Activated naive CD4-positive, alpha-beta T cell treated with anti-CD3 and anti-CD28 coated beads, Interleukin-2, amount 10 ng/mL, durations not matched to agents 7 days and 5 days (primary cell): ENCODE results near the gene NACAD.

Source experiments
- CTCF ChIA-PET: fragments of 350-600 bp; sonication (Branson Sonifier 250); formaldehyde crosslinking; loops from one replicate; lab custom pipeline; 2021; ENCODE audit warnings: antibody characterized with exemption; lab: Charles Lee
- DNase-seq: peaks from one replicate; pipeline ENCODE4 v3.0.0-alpha.2; 2020
- H3K27ac Mint-ChIP-seq: one replicate; pipeline ENCODE4 v1.8.0; 2021; ENCODE audit warnings: mild to moderate bottlenecking, moderate library complexity, mixed read lengths
- H3K27me3 Mint-ChIP-seq: one replicate; pipeline ENCODE4 v1.8.0; 2021; ENCODE audit warnings: mild to moderate bottlenecking, mixed read lengths
- H3K36me3 Mint-ChIP-seq: one replicate; pipeline ENCODE4 v1.8.0; 2021; ENCODE audit warnings: mixed read lengths
- H3K4me1 Mint-ChIP-seq: one replicate; pipeline ENCODE4 v1.8.0; 2021; ENCODE audit warnings: mixed read lengths
- H3K4me3 Mint-ChIP-seq: one replicate; pipeline ENCODE4 v1.8.0; 2021; ENCODE audit warnings: mild to moderate bottlenecking, moderate library complexity, mixed read lengths
- H3K9me3 Mint-ChIP-seq: one replicate; pipeline ENCODE4 v1.8.0; 2021; ENCODE audit warnings: mixed read lengths

The NACAD gene

DNA sequence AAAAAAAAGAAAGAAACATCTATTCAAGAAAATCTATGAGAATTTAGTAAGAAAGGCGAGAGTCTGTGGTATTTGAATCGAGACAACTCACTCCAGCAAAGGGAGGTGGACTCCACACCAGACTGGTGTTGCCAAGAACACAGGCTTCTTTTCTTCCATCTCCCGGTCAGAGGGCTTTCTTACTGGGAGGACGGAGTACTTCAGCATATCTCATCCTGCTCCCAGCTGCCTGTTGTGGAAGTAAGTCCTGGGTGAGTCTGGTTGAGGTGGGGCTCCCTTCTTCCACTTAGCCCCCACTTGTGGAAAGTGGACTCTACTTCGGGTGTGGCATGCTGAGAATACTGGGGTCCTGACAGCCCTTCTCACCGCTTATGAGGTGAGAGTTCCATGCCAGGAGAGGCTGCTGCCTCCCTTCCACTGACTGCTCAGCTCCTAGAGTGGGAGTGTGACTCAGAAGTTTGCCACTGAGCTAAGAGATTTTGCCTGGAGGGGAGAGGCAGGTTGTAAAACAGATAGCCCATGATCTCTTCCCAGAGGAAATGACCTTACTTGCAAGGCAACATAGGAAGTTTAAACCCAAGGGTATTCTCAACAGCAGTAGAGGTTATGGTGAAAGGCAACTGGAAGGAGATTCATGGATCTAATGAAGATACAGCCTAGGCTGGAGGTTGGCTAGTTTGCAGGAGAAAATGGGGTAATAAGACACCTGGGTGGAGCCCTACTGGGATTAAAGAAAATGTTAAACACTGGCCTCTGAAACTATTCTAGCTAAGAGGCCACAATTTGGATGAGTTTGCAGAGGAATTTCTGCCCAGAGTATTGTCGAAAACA is 3.5 kb upstream of the NACAD start:
- CTCF ChIA-PET = interaction anchor here (0.6 kb wide), 1 partner anchor 235 kb away, joined by 4 read pairs; no protein-coding TSS in a partner anchor
- no peak for DNase-seq

DNA sequence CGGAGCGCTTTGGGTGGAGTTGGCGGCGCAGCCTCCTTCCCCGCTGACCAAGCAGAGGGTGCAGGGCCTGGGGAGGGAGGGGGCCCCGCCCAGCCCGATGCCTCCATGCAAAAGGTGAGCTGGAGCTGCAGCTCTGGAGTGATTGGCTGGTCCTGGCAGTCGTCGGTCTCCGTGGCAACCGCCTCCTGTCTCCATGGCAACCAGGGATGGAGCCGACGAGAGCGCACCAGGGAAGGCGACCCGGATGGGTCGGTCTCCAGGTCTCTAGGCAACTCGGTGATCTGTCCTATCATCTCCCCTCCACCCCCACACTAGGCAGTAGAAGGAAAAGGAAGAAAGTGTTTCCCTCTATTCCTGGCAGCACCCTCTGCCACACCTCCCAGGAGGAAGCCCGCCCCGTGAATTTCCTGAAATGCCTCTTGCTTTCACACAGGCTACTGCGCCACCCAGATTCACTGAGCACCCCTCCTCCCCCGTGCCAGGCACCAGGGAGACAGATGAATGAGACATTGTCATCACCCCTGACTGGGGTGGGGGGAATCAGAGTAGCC is 647 bp upstream of the NACAD start:
- Mint-ChIP-seq H3K9me3 (peaks cover 3% of the 10 kb centered on the region), H3K27me3 (peaks cover 84% of the 10 kb centered on the region), H3K27ac (no peak overlapping the region), H3K36me3 (peaks cover 2% of the 10 kb centered on the region), H3K4me3 (peak overlapping the region; percentile 54), H3K4me1 (peaks cover 9% of the 10 kb centered on the region)
- CTCF ChIA-PET = no interaction called here
- peak; percentile 77 for DNase-seq

More for the DNA sequence above, 3.5 kb upstream of the NACAD start:
- H3K4me3 Mint-ChIP-seq = no peak overlapping the region
- peaks cover 2% of the 10 kb centered on the region for H3K36me3 Mint-ChIP-seq
- peaks cover 59% of the 10 kb centered on the region for H3K27me3 Mint-ChIP-seq
- H3K9me3 Mint-ChIP-seq = peaks cover 3% of the 10 kb centered on the region
- H3K27ac Mint-ChIP-seq = no peak overlapping the region
- peaks cover 9% of the 10 kb centered on the region for H3K4me1 Mint-ChIP-seq

DNA sequence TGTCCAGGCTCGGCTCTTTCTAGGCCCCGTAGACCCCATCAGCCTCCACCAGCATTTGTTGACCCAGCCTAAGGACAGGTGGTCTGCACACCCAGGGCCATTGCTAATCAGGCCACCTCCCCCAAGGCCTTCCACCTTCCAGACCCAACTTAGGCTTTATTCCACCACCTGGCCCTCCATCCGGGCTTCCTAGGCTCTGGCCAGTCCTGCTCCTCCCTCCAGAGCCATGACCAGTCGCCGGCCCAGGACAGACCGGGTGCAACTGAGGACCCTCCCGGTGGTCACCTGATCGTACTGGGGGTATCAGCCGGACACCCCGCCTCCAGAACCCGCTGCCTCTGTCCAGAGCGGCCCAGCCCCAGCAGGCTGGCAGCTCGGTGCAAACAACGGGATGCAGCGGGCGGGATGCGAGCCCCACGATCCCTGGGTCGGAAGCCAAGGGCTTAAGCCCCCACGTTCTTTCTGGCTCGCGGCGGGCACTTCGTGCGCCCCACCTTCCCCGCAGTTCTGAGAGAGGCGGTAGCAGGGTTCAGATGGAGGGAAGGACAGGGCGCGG is 545 bp downstream of the NACAD start:
- no peak for DNase-seq
- CTCF ChIA-PET = no interaction called here
- Mint-ChIP-seq H3K4me3 (no peak overlapping the region), H3K36me3 (no peaks in the 10 kb centered on the region), H3K27me3 (peaks cover 77% of the 10 kb centered on the region), H3K9me3 (no peaks in the 10 kb centered on the region), H3K4me1 (peaks cover 9% of the 10 kb centered on the region), H3K27ac (no peak overlapping the region)

DNA sequence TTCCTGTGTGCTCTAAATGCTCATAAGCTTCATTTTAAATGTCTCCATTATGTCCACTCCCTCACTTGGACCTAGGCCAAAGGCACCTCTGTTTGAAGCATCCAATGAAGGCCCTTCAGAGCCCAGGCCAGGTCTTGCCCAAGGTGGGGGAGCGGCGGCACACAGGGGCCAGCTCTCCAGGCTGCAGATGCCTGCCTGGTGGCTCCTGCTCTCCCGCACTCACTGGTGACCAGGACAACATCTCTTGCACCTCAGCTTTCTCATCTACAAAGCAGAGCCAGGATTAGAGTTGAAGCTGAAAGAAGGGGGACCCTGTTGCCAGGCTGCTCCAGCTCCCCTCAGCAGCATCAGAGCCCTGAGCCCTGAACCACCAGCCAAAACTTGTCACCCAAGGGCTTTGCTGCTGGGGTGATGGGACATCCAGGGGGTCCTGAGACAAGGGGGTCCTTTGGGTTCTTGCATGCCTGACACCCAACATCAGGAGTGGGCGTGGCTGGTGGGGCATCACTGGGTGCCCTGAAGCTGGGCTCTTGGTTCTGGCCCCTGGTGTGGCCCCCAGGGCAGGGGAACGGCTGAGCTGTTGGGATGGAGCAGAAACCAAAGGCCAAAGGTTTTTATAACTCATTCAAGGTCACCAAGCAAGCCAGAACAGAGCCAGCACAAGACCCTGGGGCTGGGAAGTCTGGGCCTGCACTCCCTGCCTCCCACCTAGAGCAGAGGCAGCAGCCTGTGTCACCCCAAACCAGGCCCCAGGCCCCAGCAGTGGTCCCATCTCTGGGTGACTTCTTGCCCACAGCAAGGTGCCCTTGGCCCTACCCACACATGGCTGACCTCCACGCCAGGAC is 1.2 kb downstream of the NACAD start:
- CTCF ChIA-PET = interaction anchor here (1.4 kb wide), 1 partner anchor 48 kb away, joined by 4 read pairs; no protein-coding TSS in a partner anchor
- Mint-ChIP-seq H3K27ac (no peak overlapping the region), H3K27me3 (peaks cover 72% of the 10 kb centered on the region)

DNA sequence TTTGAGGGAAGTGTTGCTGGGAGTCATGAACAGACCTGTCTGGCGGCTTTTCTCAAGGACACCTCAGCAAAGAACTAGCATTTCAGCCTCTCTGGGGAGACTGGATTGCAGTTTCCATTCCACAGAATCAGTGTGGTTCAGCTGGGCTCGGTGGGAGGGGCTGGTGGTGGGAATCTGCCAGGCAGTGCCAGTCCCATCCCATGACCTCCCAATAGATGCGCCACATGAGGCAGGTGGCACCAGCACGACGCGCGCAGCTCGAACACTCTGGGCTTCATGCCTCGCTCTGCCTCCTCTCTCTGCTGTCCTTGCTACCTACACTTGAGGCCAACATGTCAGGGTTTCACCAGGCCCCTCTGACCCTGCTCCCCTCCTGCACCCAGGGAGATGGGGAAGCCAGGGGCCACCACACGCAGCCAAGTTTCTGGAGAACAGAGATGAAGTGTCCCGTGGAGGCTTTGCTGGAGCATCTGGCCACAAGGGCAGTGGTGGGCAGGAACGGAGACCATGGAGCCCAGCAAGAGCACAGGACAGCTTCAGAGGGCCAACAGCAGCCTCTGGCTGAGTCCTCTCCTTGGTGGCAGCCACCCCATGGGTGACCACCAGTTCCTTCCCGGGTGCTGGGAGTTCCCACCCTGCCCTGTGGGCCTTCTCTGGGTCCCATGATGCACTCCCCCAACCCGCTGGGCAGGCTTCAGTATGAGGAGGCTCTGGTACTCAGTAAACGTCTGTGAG is 2.3 kb downstream of the NACAD start:
- Mint-ChIP-seq H3K9me3 (no peaks in the 10 kb centered on the region), H3K4me1 (peaks cover 9% of the 10 kb centered on the region), H3K27me3 (peaks cover 61% of the 10 kb centered on the region), H3K4me3 (no peak overlapping the region), H3K36me3 (no peaks in the 10 kb centered on the region), H3K27ac (no peak overlapping the region)
- CTCF ChIA-PET = interaction anchor here (1.4 kb wide), 1 partner anchor 50 kb away, joined by 4 read pairs; no protein-coding TSS in a partner anchor
- DNase-seq = no peak

More for the DNA sequence above, 1.2 kb downstream of the NACAD start:
- Mint-ChIP-seq H3K36me3 (no peaks in the 10 kb centered on the region), H3K9me3 (no peaks in the 10 kb centered on the region), H3K4me1 (peaks cover 9% of the 10 kb centered on the region), H3K4me3 (no peak overlapping the region)
- no peak for DNase-seq

DNA sequence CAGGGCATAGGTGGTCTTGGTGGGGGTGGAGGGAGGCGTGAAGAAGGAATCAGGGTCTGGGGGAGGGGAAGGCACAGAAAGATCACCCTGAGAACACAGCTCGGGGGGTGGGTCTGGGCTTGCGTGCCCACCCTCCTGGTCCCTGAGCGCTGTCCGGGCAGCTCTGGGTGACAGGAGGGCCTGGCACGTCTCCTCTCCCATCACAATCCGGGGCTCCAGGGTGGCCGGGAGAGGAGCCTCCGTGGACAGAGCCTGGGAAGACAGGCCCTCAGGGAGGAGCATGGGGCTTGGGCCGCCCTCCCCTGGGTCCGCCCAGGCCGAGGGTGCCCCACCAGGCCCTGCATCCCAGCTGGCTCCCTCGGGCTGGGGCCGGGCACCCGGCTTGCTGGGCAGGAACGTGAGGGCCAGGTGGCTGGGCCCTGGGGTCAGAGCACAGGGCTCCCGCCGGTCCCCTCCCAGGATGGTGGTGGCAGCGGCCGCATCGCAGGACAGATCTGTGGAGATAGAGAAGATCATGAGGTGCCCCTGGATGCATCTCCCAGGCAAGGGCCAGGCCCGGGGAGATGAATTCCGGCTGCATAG is 3.1 kb downstream of the NACAD start:
- Mint-ChIP-seq H3K4me3 (no peak overlapping the region), H3K36me3 (no peaks in the 10 kb centered on the region), H3K9me3 (no peaks in the 10 kb centered on the region), H3K27me3 (peaks cover 62% of the 10 kb centered on the region), H3K27ac (no peak overlapping the region), H3K4me1 (peaks cover 9% of the 10 kb centered on the region)
- CTCF ChIA-PET = interaction anchor here (0.7 to 1.0 kb wide), 2 partner anchors 50 to 564 kb away, joined by 3 read pairs; no protein-coding TSS in a partner anchor
- no peak for DNase-seq

DNA sequence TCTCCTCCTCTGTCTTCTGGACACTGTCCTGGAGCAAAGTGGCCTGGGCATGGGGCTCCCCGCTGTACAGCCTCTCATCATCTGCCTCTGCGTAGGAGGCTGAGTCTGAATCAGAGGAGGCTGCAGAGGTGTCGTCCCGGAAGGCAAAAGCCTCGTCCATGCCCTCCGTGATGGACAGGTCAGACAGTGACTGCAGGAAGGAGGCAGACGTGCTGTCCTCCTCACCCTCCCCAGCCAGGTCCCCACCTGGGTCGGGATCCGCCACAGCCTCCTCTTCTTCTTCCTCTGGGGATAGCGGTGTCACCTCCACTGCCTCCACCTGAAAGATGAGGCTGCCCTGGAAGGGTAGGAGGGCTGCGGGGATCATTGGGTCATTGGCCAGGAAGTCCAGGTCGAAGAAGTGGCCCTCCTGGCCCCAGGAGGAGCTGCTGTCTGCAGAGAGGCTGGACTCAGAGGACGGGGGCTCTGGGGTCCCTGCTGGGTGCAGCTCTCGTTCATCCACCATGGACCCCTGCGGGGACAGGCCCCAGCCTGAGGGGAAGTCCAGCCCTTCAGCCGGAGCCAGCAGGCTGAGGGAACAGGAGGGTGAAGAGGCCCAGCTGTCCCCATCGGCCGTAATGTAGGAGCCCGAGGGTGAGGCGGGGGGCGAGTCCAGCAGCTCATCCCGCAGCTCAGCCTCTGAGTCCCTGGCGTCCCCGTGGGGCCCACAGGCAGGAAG is 3.7 kb downstream of the NACAD start:
- Mint-ChIP-seq H3K4me3 (no peak overlapping the region), H3K27ac (no peak overlapping the region), H3K9me3 (no peaks in the 10 kb centered on the region), H3K36me3 (no peaks in the 10 kb centered on the region), H3K4me1 (peaks cover 9% of the 10 kb centered on the region), H3K27me3 (peaks cover 57% of the 10 kb centered on the region)
- CTCF ChIA-PET = interaction anchor here (0.7 to 1.0 kb wide), 2 partner anchors 51 to 564 kb away, joined by 3 read pairs; no protein-coding TSS in a partner anchor
- no peak for DNase-seq

DNA sequence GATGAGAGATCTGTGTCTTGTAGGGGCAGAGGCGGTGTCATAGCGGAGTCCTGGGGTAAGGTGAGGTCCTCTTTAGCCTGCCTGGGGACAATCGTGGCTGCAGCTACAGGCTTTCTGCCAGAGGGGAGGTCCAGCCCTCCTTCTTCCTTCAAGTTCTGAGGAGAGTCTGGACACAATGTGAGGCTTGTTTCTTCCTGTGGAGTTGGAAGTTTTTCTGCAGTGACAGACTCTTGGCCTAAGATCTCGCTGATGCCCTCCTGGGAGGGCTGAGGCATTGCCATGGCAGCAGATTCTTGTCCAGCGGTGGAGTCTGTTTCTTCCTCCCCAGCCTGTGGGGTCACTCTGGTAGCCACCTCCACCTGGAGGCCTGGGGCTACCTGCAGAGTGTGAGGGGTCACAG is 4.4 kb downstream of the NACAD start:
- H3K4me1 Mint-ChIP-seq = peaks cover 3% of the 10 kb centered on the region
- H3K27me3 Mint-ChIP-seq = peaks cover 50% of the 10 kb centered on the region
- no peak overlapping the region for H3K4me3 Mint-ChIP-seq
- no peaks in the 10 kb centered on the region for H3K36me3 Mint-ChIP-seq
- no peak overlapping the region for H3K27ac Mint-ChIP-seq
- DNase-seq = no peak
- H3K9me3 Mint-ChIP-seq = no peaks in the 10 kb centered on the region
- CTCF ChIA-PET = no interaction called here

DNA sequence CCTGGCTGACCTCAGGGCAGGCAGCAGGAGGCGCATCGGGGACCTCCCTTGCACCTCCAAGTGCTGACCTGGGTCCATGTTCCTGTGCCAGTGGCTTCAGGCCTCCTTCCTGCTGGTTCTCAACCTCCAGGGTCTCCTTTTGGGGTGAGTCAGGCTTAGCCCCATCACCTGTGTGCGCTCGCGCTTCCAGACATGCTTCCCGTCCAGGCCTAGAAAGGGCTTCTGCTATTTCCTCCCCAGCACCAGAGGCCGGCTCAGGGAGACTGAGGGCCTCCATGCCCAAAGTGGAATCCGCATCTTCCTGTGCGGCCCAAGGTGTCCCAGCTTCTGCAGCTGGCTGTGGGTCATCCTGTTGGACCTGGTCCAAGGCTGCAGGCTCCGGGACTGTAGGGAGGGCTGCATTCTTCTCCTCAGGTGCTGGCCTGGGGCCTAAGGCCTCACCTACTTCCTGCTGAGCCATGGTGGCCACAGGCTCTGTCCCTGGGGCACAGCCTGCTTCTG is 5.9 kb downstream of the NACAD start:
- Mint-ChIP-seq H3K4me1 (no peaks in the 10 kb centered on the region), H3K4me3 (no peak overlapping the region), H3K36me3 (no peaks in the 10 kb centered on the region), H3K9me3 (no peaks in the 10 kb centered on the region), H3K27ac (no peak overlapping the region), H3K27me3 (peaks cover 38% of the 10 kb centered on the region)
- CTCF ChIA-PET = no interaction called here
- DNase-seq = no peak

DNA sequence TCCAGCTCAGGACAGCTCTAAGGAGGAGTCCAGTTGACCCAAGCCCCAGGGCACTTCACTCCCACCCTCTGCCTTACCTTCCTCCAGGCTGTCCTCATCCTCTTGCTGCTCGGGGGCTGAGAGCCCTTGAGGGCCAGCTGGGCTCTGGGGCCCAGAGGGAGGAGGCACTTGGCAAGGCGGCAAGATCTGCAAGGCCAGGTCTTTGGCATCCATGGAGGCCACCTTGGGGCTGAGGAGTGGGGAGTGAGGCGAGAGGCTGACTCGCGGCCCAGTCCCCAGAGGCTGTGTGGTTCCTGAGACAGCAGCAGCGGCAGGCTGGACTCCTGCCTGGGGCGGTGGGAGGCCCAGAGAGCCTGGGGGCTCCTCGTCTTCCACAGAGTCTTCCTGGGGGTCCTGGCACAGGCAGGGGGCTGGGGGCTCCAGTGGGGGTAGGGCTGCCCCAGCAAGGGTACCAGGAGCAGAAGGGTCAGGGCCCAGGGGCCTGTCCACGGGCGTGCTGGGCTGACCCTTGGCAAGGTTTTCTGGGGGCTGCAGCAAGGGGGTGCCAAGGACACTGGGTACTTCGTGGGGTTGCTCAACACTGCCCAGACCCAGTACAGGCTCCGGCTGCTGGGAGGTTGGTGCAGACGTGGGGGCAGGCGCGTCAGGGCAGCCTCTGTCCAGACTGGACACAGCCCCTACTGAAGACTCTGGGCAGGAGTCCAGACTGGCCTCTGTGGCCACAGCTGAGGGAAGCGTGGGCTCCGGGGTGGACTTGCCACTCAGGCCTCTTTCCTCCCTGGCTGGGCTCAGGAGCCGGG is 6.5 kb downstream of the NACAD start:
- no peaks in the 10 kb centered on the region for H3K36me3 Mint-ChIP-seq
- no peak for DNase-seq
- no peak overlapping the region for H3K27ac Mint-ChIP-seq
- no peaks in the 10 kb centered on the region for H3K9me3 Mint-ChIP-seq
- H3K4me3 Mint-ChIP-seq = no peak overlapping the region
- CTCF ChIA-PET = interaction anchor here (2.5 kb wide), 1 partner anchor 54 kb away, joined by 21 read pairs; no protein-coding TSS in a partner anchor
- H3K27me3 Mint-ChIP-seq = peaks cover 31% of the 10 kb centered on the region
- H3K4me1 Mint-ChIP-seq = no peaks in the 10 kb centered on the region

DNA sequence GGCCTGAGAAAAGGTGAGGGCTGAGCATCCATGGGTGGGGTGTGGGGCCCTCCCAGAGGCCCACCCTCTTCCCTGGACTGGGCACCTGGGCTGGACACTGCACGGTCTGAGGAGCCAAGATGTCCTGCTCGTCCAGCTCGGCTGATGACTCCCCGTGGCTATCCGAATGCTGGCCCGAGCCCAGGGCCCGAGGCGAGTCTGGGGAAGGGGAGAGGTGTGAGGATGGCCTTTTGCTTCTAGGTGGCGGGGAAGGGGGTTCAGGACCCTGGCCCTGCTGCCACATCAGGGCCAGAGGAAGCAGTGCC is 7.1 kb downstream of the NACAD start:
- Mint-ChIP-seq H3K36me3 (peaks cover 3% of the 10 kb centered on the region), H3K27me3 (peaks cover 25% of the 10 kb centered on the region), H3K9me3 (no peaks in the 10 kb centered on the region), H3K4me3 (no peak overlapping the region), H3K27ac (no peak overlapping the region), H3K4me1 (no peaks in the 10 kb centered on the region)
- CTCF ChIA-PET = interaction anchor here (1.8 to 2.5 kb wide), 2 partner anchors 11 to 54 kb away, joined by 7 to 21 read pairs; no protein-coding TSS in a partner anchor
- no peak for DNase-seq
